Lower leg skin (tissue), 3 donors: ENCODE results near the gene LSM14B.

Source experiments
- CTCF ChIP-seq, 3 donors: fragments of 450-650 bp; IDR thresholded peaks; one replicate each; pipeline ENCODE4 v1.5.1; 2016; ENCODE audit warnings: antibody characterized with exemption in 3 of 3, mild to moderate bottlenecking in 3 of 3, moderate library complexity in 2 of 3
- POLR2A ChIP-seq, 2 donors: fragments of 450-650 bp; IDR thresholded peaks; one replicate each; pipeline ENCODE4 v1.6.1; 2016 to 2017; ENCODE audit warnings: antibody characterized with exemption in 2 of 2, mild to moderate bottlenecking in 1 of 2, moderate library complexity in 1 of 2

GRCh38 chr20:62118113-62119043 is 3.9 kb upstream of the LSM14B start:
- TF ChIP-seq CTCF (IDR thresholded peaks at IDR 0.05) (no peak), POLR2A (IDR thresholded peaks at IDR 0.05) (no peak)
